IMR-90 (cell line): ENCODE data around the gene LSMEM2. TPM values are rescaled to one million over a fixed set of nuclear protein-coding genes. Genes with fewer than 3 reads are reported as not detected.

Experiments used
- ATAC-seq: fragments of 200-7000 bp; cut with Tn5 transposase; 2 replicates; pipeline ENCODE4 v1.9.1; 2020; ENCODE audit warnings: low read depth, mild to moderate bottlenecking, moderate library complexity
- BruUV-seq: library from RNA; stranded (reverse); fragments of 400-500 nt; replicated peaks from 2 replicates; lab custom pipeline; 2021; lab: Mats Ljungman, UMichigan
- CTCF ChIA-PET: fragments of 300-600 bp; formaldehyde crosslinking; extraction: SDS; loops from one replicate; lab custom pipeline; 2021; ENCODE audit warnings: antibody characterized with exemption; lab: Yijun Ruan, JAX
- POLR2A ChIA-PET: fragments of 300-600 bp; sonication (Branson Sonifier 250); formaldehyde crosslinking; loops from one replicate; lab custom pipeline; 2022; ENCODE audit warnings: antibody characterized with exemption; ENCODE audit not compliant: unreplicated experiment; lab: Charles Lee
- DNase-seq: peaks from one replicate; pipeline ENCODE4 v3.0.0; 2013
- H2AFZ ChIP-seq: replicated peaks from 2 replicates; pipeline ENCODE3; 2013; ENCODE audit warnings: low read length, mild to moderate bottlenecking; ENCODE audit not compliant: poor library complexity
- H2AK5ac ChIP-seq: 2 replicates; pipeline ENCODE4 v1.6.1; 2013; ENCODE audit warnings: low read depth, low read length, inconsistent platforms
- H2AK9ac ChIP-seq: replicated peaks from 2 replicates; pipeline ENCODE3; 2013; ENCODE audit warnings: mild to moderate bottlenecking, low read depth, low read length, moderate library complexity; ENCODE audit not compliant: poor library complexity
- H2BK120ac ChIP-seq: 2 replicates; pipeline ENCODE4 v1.6.1; 2013; ENCODE audit warnings: low read depth, low read length, inconsistent platforms
- H2BK15ac ChIP-seq: 3 replicates; pipeline ENCODE4 v1.6.1; 2013; ENCODE audit warnings: low read depth, low read length, inconsistent platforms
- H2BK20ac ChIP-seq: 2 replicates; pipeline ENCODE4 v1.6.1; 2013; ENCODE audit warnings: low read depth, mild to moderate bottlenecking, inconsistent platforms, low read length, moderate library complexity
- H2BK5ac ChIP-seq: 2 replicates; pipeline ENCODE4 v1.6.1; 2013; ENCODE audit warnings: mild to moderate bottlenecking, low read depth, low read length, inconsistent platforms; ENCODE audit not compliant: poor library complexity, severe bottlenecking
- H3K14ac ChIP-seq: replicated peaks from 2 replicates; pipeline ENCODE4 v1.6.1; 2013; ENCODE audit warnings: low read depth, low read length, inconsistent platforms
- H3K18ac ChIP-seq: 2 replicates; pipeline ENCODE4 v1.6.1; 2013; ENCODE audit warnings: low read depth, low read length, control low read depth
- H3K23ac ChIP-seq: 2 replicates; pipeline ENCODE4 v1.6.1; 2013; ENCODE audit warnings: low read depth, low read length, inconsistent platforms
- H3K27ac ChIP-seq: 2 replicates; pipeline ENCODE4 v1.5.1; 2013; ENCODE audit warnings: mild to moderate bottlenecking, control low read depth, low read length; ENCODE audit not compliant: insufficient read depth
- H3K27me3 ChIP-seq: 2 replicates; pipeline ENCODE4 v1.6.1; 2013; ENCODE audit warnings: low read length; ENCODE audit not compliant: control insufficient read depth, insufficient read depth
- H3K36me3 ChIP-seq: 2 replicates; pipeline ENCODE4 v1.6.1; 2013; ENCODE audit warnings: low read length, mixed read lengths; ENCODE audit not compliant: control insufficient read depth, insufficient read depth
- H3K4ac ChIP-seq: 2 replicates; pipeline ENCODE4 v1.6.1; 2013; ENCODE audit warnings: low read depth, low read length, inconsistent platforms
- H3K4me1 ChIP-seq: 2 replicates; pipeline ENCODE4 v1.6.1; 2013; ENCODE audit warnings: low read length, mixed read lengths; ENCODE audit not compliant: control insufficient read depth, insufficient read depth
- H3K4me2 ChIP-seq: 2 replicates; pipeline ENCODE4 v1.6.1; 2013; ENCODE audit warnings: low read depth, mild to moderate bottlenecking, control low read depth, low read length, moderate library complexity
- H3K4me3 ChIP-seq: 2 replicates; pipeline ENCODE4 v1.5.1; 2013; ENCODE audit warnings: low read depth, mild to moderate bottlenecking, control low read depth, low read length, moderate library complexity; ENCODE audit not compliant: insufficient read depth
- H3K56ac ChIP-seq: 2 replicates; pipeline ENCODE4 v1.6.1; 2013; ENCODE audit warnings: low read length, inconsistent platforms; ENCODE audit not compliant: insufficient read depth; ENCODE audit errors: extremely low read depth
- H3K79me1 ChIP-seq, 2 experiments: 2 replicates each; pipeline ENCODE4 v1.6.1; 2013; ENCODE audit warnings: low read length in 2 of 2, inconsistent platforms in 1 of 2, low read depth in 1 of 2
- H3K9ac ChIP-seq: 2 replicates; pipeline ENCODE4 v1.6.1; 2013; ENCODE audit warnings: low read depth, low read length, control low read depth
- H3K9me1 ChIP-seq: 2 replicates; pipeline ENCODE4 v1.6.1; 2013; ENCODE audit warnings: low read length, inconsistent platforms; ENCODE audit not compliant: insufficient read depth
- H3K9me3 ChIP-seq: 2 replicates; pipeline ENCODE4 v1.6.1; 2013; ENCODE audit warnings: low read length; ENCODE audit not compliant: control insufficient read depth, insufficient read depth
- H4K20me1 ChIP-seq: 2 replicates; pipeline ENCODE4 v1.6.1; 2013; ENCODE audit warnings: low read length, inconsistent platforms; ENCODE audit not compliant: insufficient read depth
- H4K5ac ChIP-seq: 2 replicates; pipeline ENCODE4 v1.6.1; 2013; ENCODE audit warnings: mild to moderate bottlenecking, low read depth, low read length, control low read depth
- H4K8ac ChIP-seq, 2 experiments: 2 replicates each; pipeline ENCODE4 v1.6.1; 2013; ENCODE audit warnings: low read depth in 2 of 2, low read length in 2 of 2, control low read depth in 1 of 2, inconsistent platforms in 1 of 2
- H4K91ac ChIP-seq: 2 replicates; pipeline ENCODE4 v1.6.1; 2013; ENCODE audit warnings: low read depth, low read length, inconsistent platforms; ENCODE audit not compliant: insufficient read depth
- BHLHE40 ChIP-seq: fragments of 150-350 bp; IDR thresholded peaks from 2 replicates; pipeline ENCODE4 v1.6.1; 2016; ENCODE audit warnings: mild to moderate bottlenecking, low read depth, low read length
- CEBPB ChIP-seq: IDR thresholded peaks from 2 replicates; pipeline ENCODE4 v1.6.1; 2012; ENCODE audit warnings: low read depth, low read length, improper control_type of control experiment
- CHD1 ChIP-seq: IDR thresholded peaks from 2 replicates; pipeline ENCODE4 v1.6.1; 2012; ENCODE audit warnings: low read depth, low read length, improper control_type of control experiment
- CTCF ChIP-seq: conservative IDR thresholded peaks from 2 replicates; pipeline ENCODE4 v1.5.1; 2012; ENCODE audit warnings: mild to moderate bottlenecking, low read depth, low read length, improper control_type of control experiment
- FOS ChIP-seq: fragments of 150-350 bp; IDR thresholded peaks from 2 replicates; pipeline ENCODE4 v1.6.1; 2016; ENCODE audit warnings: low read depth, low read length
- MAFK ChIP-seq: IDR thresholded peaks from 2 replicates; pipeline ENCODE4 v1.6.1; 2012; ENCODE audit warnings: low read depth, low read length, improper control_type of control experiment
- MAZ ChIP-seq: IDR thresholded peaks from 2 replicates; pipeline ENCODE4 v1.6.1; 2012; ENCODE audit warnings: low read depth, mild to moderate bottlenecking, low read length, improper control_type of control experiment, moderate library complexity, borderline replicate concordance
- MXI1 ChIP-seq: IDR thresholded peaks from 2 replicates; pipeline ENCODE4 v1.6.1; 2012; ENCODE audit warnings: low read depth, mild to moderate bottlenecking, low read length, moderate library complexity, borderline replicate concordance
- NFE2L2 ChIP-seq: fragments of 150-350 bp; IDR thresholded peaks from 2 replicates; pipeline ENCODE4 v1.6.1; 2016; ENCODE audit warnings: low read depth, mild to moderate bottlenecking, low read length
- POLR2A ChIP-seq: IDR thresholded peaks from 2 replicates; pipeline ENCODE4 v1.6.1; 2012; ENCODE audit warnings: mild to moderate bottlenecking, low read depth, low read length
- RAD21 ChIP-seq: IDR thresholded peaks from 2 replicates; pipeline ENCODE4 v1.6.1; 2012; ENCODE audit warnings: low read length, improper control_type of control experiment
- RCOR1 ChIP-seq: IDR thresholded peaks from 2 replicates; pipeline ENCODE4 v1.6.1; 2012; ENCODE audit warnings: mild to moderate bottlenecking, low read length, improper control_type of control experiment; ENCODE audit not compliant: insufficient replicate concordance
- RFX5 ChIP-seq: IDR thresholded peaks from 2 replicates; pipeline ENCODE4 v1.8.0; 2012; ENCODE audit warnings: low read depth, mild to moderate bottlenecking, low read length, moderate library complexity
- SMC3 ChIP-seq: fragments of 150-350 bp; IDR thresholded peaks from 2 replicates; pipeline ENCODE4 v1.6.1; 2016; ENCODE audit warnings: low read depth, mild to moderate bottlenecking, antibody characterized with exemption, low read length, moderate library complexity
- USF2 ChIP-seq: fragments of 150-350 bp; IDR thresholded peaks from 2 replicates; pipeline ENCODE4 v1.6.1; 2017; ENCODE audit warnings: mild to moderate bottlenecking, antibody characterized with exemption, low read length, low read depth
- WGBS, 2 experiments: methylation state at CpG; one replicate each; pipeline versions ENCODE4 v1.1.5 to v1.1.7; 2013; ENCODE audit warnings: missing lambda C conversion rate in 2 of 2; ENCODE audit not compliant: insufficient read length in 1 of 2; ENCODE audit errors: extremely low coverage in 2 of 2; 5-methylcytosine and 5-hydroxymethylcytosine counted together
- dilution Hi-C: fragments of 300-500 bp; cut with HindIII; formaldehyde crosslinking; loops from one replicate; pipeline ENCODE4 v1.14.3; 2018; ENCODE audit warnings: low sequenced_read_pairs; ENCODE audit not compliant: unreplicated experiment
- in situ Hi-C: fragments of 300-500 bp; cut with MboI; formaldehyde crosslinking; loops from 3 replicates; pipeline ENCODE4 v1.14.3; 2019; ENCODE audit warnings: low sequenced_read_pairs, inconsistent platforms, mixed read lengths
- intact Hi-C: fragments of 100-400 bp; cut with micrococcal nuclease; formaldehyde crosslinking; loops from 2 replicates; pipeline ENCODE4 v1.10.0; 2022
- polyA plus RNA-seq, 3 experiments: library from polyadenylated mRNA; depleted of rRNA; stranded (reverse); fragments of >200 nt; gene quantifications; 2 replicates each; pipeline ENCODE4 v1.2.3, GENCODE V29; 2012; ENCODE audit warnings: low replicate concordance in 1 of 3
- total RNA-seq: library from RNA; depleted of rRNA; stranded (reverse); fragments of >200 nt; gene quantifications from 2 replicates; pipeline ENCODE4 v1.2.3, GENCODE V29; 2012
- TF ChIP-seq, protein P1 (sequence below): fragments of 150-350 bp; IDR thresholded peaks from 2 replicates; pipeline ENCODE4 v1.6.1; 2016; ENCODE audit warnings: low read depth, mild to moderate bottlenecking, low read length, moderate library complexity, borderline replicate concordance

Gene LSMEM2
- total and polyA plus RNA-seq, 2 of the 4 experiments (the other 2 are of a cell fraction): under 0.01 TPM; not detected in 1

DNA sequence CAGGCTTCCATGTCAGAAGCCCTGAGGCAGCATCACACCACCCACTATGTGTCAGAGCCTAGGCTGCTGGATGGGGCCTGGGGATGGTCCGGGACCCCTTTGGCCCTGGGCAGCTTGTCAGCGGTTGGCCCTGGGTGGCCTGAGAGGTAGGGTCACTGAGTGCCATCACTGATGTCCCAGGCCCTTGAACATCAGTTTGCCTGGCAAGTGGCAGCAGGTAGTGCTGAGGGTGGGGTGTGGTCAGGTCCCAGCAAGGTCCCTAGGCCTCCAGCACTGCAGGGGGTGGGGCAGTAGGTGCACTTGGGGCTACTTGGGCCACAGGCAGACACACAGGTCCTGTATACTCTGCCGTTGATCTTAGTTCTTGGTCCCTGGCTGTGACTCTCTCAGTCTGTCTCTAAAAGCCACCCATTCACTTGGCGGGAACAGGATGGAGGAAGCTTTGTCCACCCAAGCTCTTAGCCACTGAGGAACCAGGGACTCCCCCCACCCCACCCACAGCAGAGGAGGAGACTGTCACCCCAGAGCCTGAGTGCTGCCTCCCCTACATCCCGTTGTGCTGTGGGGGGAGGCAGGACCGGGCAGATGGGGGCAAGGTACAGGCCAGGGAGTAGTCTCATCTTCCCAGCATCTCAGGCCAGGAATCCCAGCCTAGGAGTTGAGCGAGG is 37.0 kb upstream of the LSMEM2 start:
- H3K18ac ChIP-seq: no peak overlapping the region
- H2BK120ac ChIP-seq: no peak overlapping the region
- no peak overlapping the region for H2BK5ac ChIP-seq
- ATAC-seq: no peak
- H3K4me3 ChIP-seq: no peak overlapping the region
- no TSS peak for BruUV-seq
- POLR2A ChIA-PET: no interaction called here
- H3K36me3 ChIP-seq: peaks cover 23% of the 10 kb centered on the region
- DNase-seq: no peak
- no peak overlapping the region for H3K9ac ChIP-seq
- no peak overlapping the region for H3K4me2 ChIP-seq
- no peak overlapping the region for H3K4ac ChIP-seq
- intact Hi-C loops (no loop called here), in situ Hi-C loops (no loop called here), dilution Hi-C loops (no loop called here)
- H3K9me1 ChIP-seq: peaks cover 10% of the 10 kb centered on the region
- CTCF ChIA-PET: no interaction called here
- no peak overlapping the region for H2BK20ac ChIP-seq
- H4K20me1 ChIP-seq: peaks cover 86% of the 10 kb centered on the region
- no peak overlapping the region for H3K14ac ChIP-seq
- peak overlapping the region; percentile 63 for H2AK9ac ChIP-seq
- no peak overlapping the region for H4K91ac ChIP-seq
- no peak overlapping the region for H3K27ac ChIP-seq
- peaks cover 0 to 76% of the 10 kb centered on the region in 2 experiments; a peak in 3 of 4 replicates for H3K79me1 ChIP-seq
- no peak overlapping the region for H2AFZ ChIP-seq
- no peak overlapping the region for H3K23ac ChIP-seq
- H4K5ac ChIP-seq: no peak overlapping the region
- no peak overlapping the region for H3K56ac ChIP-seq
- whole genome bisulfite sequencing, 2 experiments: no CpG with 5 or more reads among the region's 7 CpGs
- H4K8ac ChIP-seq: no peak overlapping the region; a peak in 1 of 4 replicates
- H3K4me1 ChIP-seq: peaks cover 52% of the 10 kb centered on the region
- H2AK5ac ChIP-seq: no peak overlapping the region
- no peaks in the 10 kb centered on the region for H3K27me3 ChIP-seq
- TF ChIP-seq CEBPB: no peak
- TF ChIP-seq SMC3: no peak
- no peak for TF ChIP-seq RCOR1
- TF ChIP-seq CHD1: no peak
- no peak for TF ChIP-seq FOS
- TF ChIP-seq RAD21: no peak
- no peak for TF ChIP-seq BHLHE40
- TF ChIP-seq MAFK: no peak
- TF ChIP-seq MAZ: no peak
- TF ChIP-seq, protein P1, sequence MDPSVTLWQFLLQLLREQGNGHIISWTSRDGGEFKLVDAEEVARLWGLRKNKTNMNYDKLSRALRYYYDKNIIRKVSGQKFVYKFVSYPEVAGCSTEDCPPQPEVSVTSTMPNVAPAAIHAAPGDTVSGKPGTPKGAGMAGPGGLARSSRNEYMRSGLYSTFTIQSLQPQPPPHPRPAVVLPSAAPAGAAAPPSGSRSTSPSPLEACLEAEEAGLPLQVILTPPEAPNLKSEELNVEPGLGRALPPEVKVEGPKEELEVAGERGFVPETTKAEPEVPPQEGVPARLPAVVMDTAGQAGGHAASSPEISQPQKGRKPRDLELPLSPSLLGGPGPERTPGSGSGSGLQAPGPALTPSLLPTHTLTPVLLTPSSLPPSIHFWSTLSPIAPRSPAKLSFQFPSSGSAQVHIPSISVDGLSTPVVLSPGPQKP: no peak
- no peak for TF ChIP-seq USF2
- no peak for TF ChIP-seq CTCF
- TF ChIP-seq POLR2A: no peak
- no peak for TF ChIP-seq RFX5
- no peak for TF ChIP-seq MXI1
- no peak for TF ChIP-seq NFE2L2
- H2BK15ac ChIP-seq: no peak overlapping the region
- no peaks in the 10 kb centered on the region for H3K9me3 ChIP-seq
